Activated T-helper 9 cell treated with anti-CD3 and anti-CD28 coated beads, Interleukin-2, amount 50 U/mL, for 16 hours (primary cell): ENCODE data around the gene DGKI.

Experiments
- DNase-seq: peaks from one replicate; pipeline ENCODE4 v3.0.0-alpha.2; 2020; ENCODE audit warnings: low read depth

DGKI gene

GRCh38 chr7:137652721-137653120, 194.1 kb downstream of the DGKI start:
- no peak for DNase-seq

- no peak for DNase-seq
These were observed 198.7 kb downstream of the DGKI start for GRCh38 chr7:137647905-137648565.

GRCh38 chr7:137642472-137642871, 204.3 kb downstream of the DGKI start:
- DNase-seq: no peak

- DNase-seq: no peak
These were observed 204.7 kb downstream of the DGKI start for GRCh38 chr7:137642031-137642430.

- DNase-seq: no peak
These were observed 210.4 kb downstream of the DGKI start for GRCh38 chr7:137636376-137636775.

- no peak for DNase-seq
These were observed 210.9 kb downstream of the DGKI start for GRCh38 chr7:137635874-137636273.

- no peak for DNase-seq
These were observed 211.6 kb downstream of the DGKI start for GRCh38 chr7:137635132-137635531.

GRCh38 chr7:137634356-137634755, 212.4 kb downstream of the DGKI start:
- no peak for DNase-seq

- DNase-seq: no peak
These were observed 213.6 kb downstream of the DGKI start for GRCh38 chr7:137633133-137633532.

GRCh38 chr7:137628216-137628615, 218.6 kb downstream of the DGKI start:
- no peak for DNase-seq

GRCh38 chr7:137626469-137627067, 220.2 kb downstream of the DGKI start:
- DNase-seq: no peak

GRCh38 chr7:137625197-137625596, 221.6 kb downstream of the DGKI start:
- DNase-seq: no peak

GRCh38 chr7:137619181-137619580, 227.6 kb downstream of the DGKI start:
- no peak for DNase-seq

- DNase-seq: no peak
These were observed 228.0 kb downstream of the DGKI start for GRCh38 chr7:137618748-137619147.

GRCh38 chr7:137613006-137613525, 233.7 kb downstream of the DGKI start:
- DNase-seq: no peak

- DNase-seq: no peak
These were observed 235.2 kb downstream of the DGKI start for GRCh38 chr7:137611606-137612005.

- DNase-seq: no peak
These were observed 237.3 kb downstream of the DGKI start for GRCh38 chr7:137609500-137609899.

- DNase-seq: no peak
These were observed 240.6 kb downstream of the DGKI start for GRCh38 chr7:137606061-137606674.

GRCh38 chr7:137603043-137603442, 243.7 kb downstream of the DGKI start:
- no peak for DNase-seq

- no peak for DNase-seq
These were observed 245.1 kb downstream of the DGKI start for GRCh38 chr7:137601642-137602041.

GRCh38 chr7:137597856-137598255, 248.9 kb downstream of the DGKI start:
- DNase-seq: no peak

GRCh38 chr7:137593115-137593711, 253.6 kb downstream of the DGKI start:
- no peak for DNase-seq
